ENCODE results near the gene ZNF768. TPM values are rescaled to one million over a fixed set of nuclear protein-coding genes. Genes with fewer than 3 reads are reported as not detected.

The ZNF768 gene
- total and polyA plus RNA-seq, 2 experiments from 2014 or later = 8.3 to 43.0 TPM

GRCh38 chr16:30491744-30492308, 34.5 kb downstream of the ZNF768 start (continued):
- TF ChIP-seq ZNF462 (CRISPR knock-in tag; IDR thresholded peaks at IDR 0.05) (no peak), CREB1 (CRISPR knock-in tag; IDR thresholded peaks at IDR 0.05; ENCODE audit: low read depth) (no peak), ZNF331 (CRISPR knock-in tag; IDR thresholded peaks at IDR 0.05; ENCODE audit: low read depth) (no peak), JUNB (IDR thresholded peaks at IDR 0.05; ENCODE audit: unreplicated experiment) (no peak)

- H3K4me1 Mint-ChIP-seq = peaks cover 9% of the 10 kb centered on the region
- Histone ChIP-seq H4K20me1 (replicated peaks; ENCODE audit: insufficient read depth) (no peaks in the 10 kb centered on the region), H2AFZ (no peak overlapping the region), H3K27ac (ENCODE audit: low read depth) (no peak overlapping the region), H3K4me3 (no peak overlapping the region), H3K27me3 (ENCODE audit: insufficient read depth) (no peaks in the 10 kb centered on the region), H3F3A (replicated peaks; ENCODE audit: low read depth) (no peaks in the 10 kb centered on the region), H3K4me1 (ENCODE audit: insufficient read depth) (no peaks in the 10 kb centered on the region), H3K9me2 (ENCODE audit: insufficient read depth) (no peaks in the 10 kb centered on the region), H3K79me2 (replicated peaks; ENCODE audit: insufficient read depth) (no peaks in the 10 kb centered on the region), H3K36me3 (ENCODE audit: insufficient read depth) (no peaks in the 10 kb centered on the region), H3K4me2 (no peak overlapping the region)
- no peak overlapping the region for H3K4me3 Mint-ChIP-seq
- TF ChIP-seq NANOG (IDR thresholded peaks at IDR 0.05; ENCODE audit: borderline replicate concordance) = no peak
- TF ChIP-seq JUNB (IDR thresholded peaks at IDR 0.05; ENCODE audit: unreplicated experiment) = no peak
- TF ChIP-seq EZH2 (IDR thresholded peaks at IDR 0.05; ENCODE audit: low read depth, unreplicated experiment) = no peak
- no peak for TF ChIP-seq ZNF462 (CRISPR knock-in tag; IDR thresholded peaks at IDR 0.05)
- peaks cover 2% of the 10 kb centered on the region for H3K27me3 Mint-ChIP-seq (ENCODE audit: insufficient read depth, low read depth, poor library complexity)
- ATAC-seq (no peak), DNase-seq (ENCODE audit: low spot score) (no peak)
- H3K36me3 Mint-ChIP-seq (ENCODE audit: low read depth) = no peaks in the 10 kb centered on the region
- no peak overlapping the region for H3K27ac Mint-ChIP-seq
- H3K9me3 Mint-ChIP-seq = no peaks in the 10 kb centered on the region
These were observed 35.1 kb downstream of the ZNF768 start for GRCh38 chr16:30491229-30491628.

Data from GM23338 (cell line).